ENCODE data around the gene IGF1R. TPM values are rescaled to one million over a fixed set of nuclear protein-coding genes. Genes with fewer than 3 reads are reported as not detected.

IGF1R gene
- total RNA-seq, 6 donors from 2014 or later = 31.0 to 142 (median 63.8) TPM

GRCh38 chr15:98887976-98888375, 239.6 kb downstream of the IGF1R start:
- no peak for ATAC-seq (ENCODE audit: low FRiP score in 2 of 2)

GRCh38 chr15:98888820-98889479, 240.6 kb downstream of the IGF1R start:
- Histone ChIP-seq H3K27me3 (no peaks in the 10 kb centered on the region), H3K36me3 (peaks cover 0 to 6% (median 0%) of the 10 kb centered on the region in 4 donors), H3K27ac (no peak overlapping the region), H3K4me1 (peaks cover 0 to 23% (median 8%) of the 10 kb centered on the region in 4 donors), H3K4me3 (no peak overlapping the region), H3K9me3 (no peaks in the 10 kb centered on the region)
- DNase-seq = no peak
- TF ChIP-seq EP300 (IDR thresholded peaks at IDR 0.05) = peak in 2 of 4 donors; percentile 57 to 59
- TF ChIP-seq POLR2A (IDR thresholded peaks at IDR 0.05) = no peak
- TF ChIP-seq POLR2AphosphoS5 (IDR thresholded peaks at IDR 0.05) = peak in 1 of 2 donors; percentile 45
- no peak for TF ChIP-seq CTCF (IDR thresholded peaks at IDR 0.05)
- 78 to 85% methylated on average over 8 of the region's 8 CpGs for WGBS, 2 donors
- ATAC-seq (ENCODE audit: low FRiP score in 2 of 2) = no peak

More at GRCh38 chr15:98887976-98888375, 239.6 kb downstream of the IGF1R start:
- peaks cover 0 to 6% (median 0%) of the 10 kb centered on the region in 4 donors for H3K36me3 ChIP-seq
- H3K27ac ChIP-seq = no peak overlapping the region
- peaks cover 0 to 20% (median 8%) of the 10 kb centered on the region in 4 donors for H3K4me1 ChIP-seq
- no peaks in the 10 kb centered on the region for H3K9me3 ChIP-seq
- WGBS, 2 donors = 94 to 97% methylated on average over 8 of the region's 8 CpGs
- no peak overlapping the region for H3K4me3 ChIP-seq
- TF ChIP-seq POLR2A (IDR thresholded peaks at IDR 0.05) (no peak), EP300 (IDR thresholded peaks at IDR 0.05) (no peak)
- H3K27me3 ChIP-seq = no peaks in the 10 kb centered on the region
- DNase-seq = no peak

DNA sequence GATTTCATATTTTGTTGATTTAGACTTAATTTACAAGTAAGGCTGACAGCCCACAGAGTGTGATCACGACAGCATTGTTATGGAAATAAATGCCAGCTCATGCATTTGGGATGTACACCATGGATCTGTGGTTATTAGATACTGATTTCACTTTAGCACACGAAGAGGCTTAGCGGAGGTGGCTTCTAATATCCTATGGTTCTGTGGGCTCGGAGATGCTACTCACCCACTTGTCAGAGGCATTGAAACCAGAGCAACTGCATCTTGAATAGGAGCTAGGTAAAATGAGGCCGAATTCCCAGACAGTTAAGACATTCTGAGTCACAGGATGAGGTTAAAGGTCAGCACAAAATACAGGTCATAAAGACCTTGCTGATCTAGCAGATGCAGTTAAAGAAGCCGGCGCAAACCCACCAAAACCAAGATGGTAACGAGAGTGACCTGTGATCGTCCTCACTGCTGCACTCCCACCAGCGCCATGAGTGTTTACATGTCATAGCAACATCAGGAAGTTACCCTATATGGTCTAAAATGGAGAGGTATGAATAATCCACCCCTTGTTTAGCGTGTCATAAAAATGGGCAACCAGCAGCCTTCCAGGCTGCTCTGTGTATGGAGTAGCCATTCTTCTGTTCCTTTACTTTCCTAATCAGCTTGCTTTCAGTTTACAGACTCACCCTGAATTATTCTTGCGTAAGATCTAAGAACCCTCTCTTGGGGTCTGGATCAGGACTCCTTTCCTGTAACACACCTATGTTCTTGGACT, 241.8 kb downstream of the IGF1R start:
- Histone ChIP-seq H3K36me3 (peaks cover 0 to 6% (median 0%) of the 10 kb centered on the region in 4 donors), H3K9me3 (no peaks in the 10 kb centered on the region), H3K27me3 (no peaks in the 10 kb centered on the region), H3K27ac (no peak overlapping the region), H3K4me3 (no peak overlapping the region), H3K4me1 (peaks cover 0 to 11% (median 8%) of the 10 kb centered on the region in 4 donors)
- TF ChIP-seq POLR2A (IDR thresholded peaks at IDR 0.05) = no peak
- WGBS, 2 donors = 92 to 95% methylated on average over 12 of the region's 12 CpGs
- ATAC-seq (ENCODE audit: low FRiP score in 2 of 2) (no peak), DNase-seq (no peak)

DNA sequence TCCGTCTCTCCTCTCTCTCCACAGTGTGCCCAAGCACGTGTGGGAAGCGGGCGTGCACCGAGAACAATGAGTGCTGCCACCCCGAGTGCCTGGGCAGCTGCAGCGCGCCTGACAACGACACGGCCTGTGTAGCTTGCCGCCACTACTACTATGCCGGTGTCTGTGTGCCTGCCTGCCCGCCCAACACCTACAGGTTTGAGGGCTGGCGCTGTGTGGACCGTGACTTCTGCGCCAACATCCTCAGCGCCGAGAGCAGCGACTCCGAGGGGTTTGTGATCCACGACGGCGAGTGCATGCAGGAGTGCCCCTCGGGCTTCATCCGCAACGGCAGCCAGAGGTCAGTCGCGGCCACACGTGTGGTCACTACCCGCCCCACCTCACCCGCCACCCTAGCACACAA, 243.0 kb downstream of the IGF1R start:
- TF ChIP-seq CTCF (IDR thresholded peaks at IDR 0.05) (no peak), POLR2AphosphoS5 (IDR thresholded peaks at IDR 0.05) (no peak), POLR2A (IDR thresholded peaks at IDR 0.05) (no peak), EP300 (IDR thresholded peaks at IDR 0.05) (no peak)
- ATAC-seq (ENCODE audit: low FRiP score in 2 of 2) (peak in 1 of 2 donors; percentile 43), DNase-seq (peak in 1 of 2 donors; percentile 69)
- H3K27ac ChIP-seq = no peak overlapping the region
- no peak overlapping the region for H3K4me3 ChIP-seq
- H3K9me3 ChIP-seq = no peaks in the 10 kb centered on the region
- H3K4me1 ChIP-seq = peaks cover 0 to 14% (median 11%) of the 10 kb centered on the region in 4 donors
- H3K36me3 ChIP-seq = peaks cover 0 to 6% (median 0%) of the 10 kb centered on the region in 4 donors
- no peaks in the 10 kb centered on the region for H3K27me3 ChIP-seq
- 96 to 98% methylated on average over 12 to 31 of the region's 31 CpGs for WGBS, 2 donors

DNA sequence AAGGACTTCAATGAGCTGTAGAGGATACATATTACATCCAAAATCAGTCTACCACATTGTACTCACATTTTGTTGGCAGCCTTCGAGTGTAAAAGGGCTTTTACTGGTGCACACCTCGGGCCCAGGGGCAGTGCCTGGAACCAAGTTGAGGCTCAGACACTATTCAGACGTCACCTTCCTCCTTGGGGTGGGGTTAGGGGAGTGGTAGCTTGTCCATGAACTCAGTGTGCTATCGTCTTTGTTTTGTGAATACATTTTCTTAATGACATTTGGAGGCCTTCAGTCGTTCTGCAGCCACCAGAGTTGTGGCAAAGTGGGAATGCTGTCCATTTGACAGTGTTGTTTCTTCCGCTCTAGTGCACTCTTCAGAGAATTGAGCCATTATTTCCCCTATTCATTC, 245.1 kb downstream of the IGF1R start:
- H3K9me3 ChIP-seq = no peaks in the 10 kb centered on the region
- DNase-seq (no peak), ATAC-seq (ENCODE audit: low FRiP score in 2 of 2) (no peak)
- no peak overlapping the region for H3K4me3 ChIP-seq
- peaks cover 0 to 17% (median 11%) of the 10 kb centered on the region in 4 donors for H3K4me1 ChIP-seq
- 76 to 77% methylated on average over 6 of the region's 6 CpGs for WGBS, 2 donors
- TF ChIP-seq POLR2A (IDR thresholded peaks at IDR 0.05) (no peak), CTCF (IDR thresholded peaks at IDR 0.05) (no peak), POLR2AphosphoS5 (IDR thresholded peaks at IDR 0.05) (no peak), EP300 (IDR thresholded peaks at IDR 0.05) (no peak)
- H3K27ac ChIP-seq = peak overlapping the region in 1 of 4 donors; percentile 7
- peaks cover 0 to 18% (median 0%) of the 10 kb centered on the region in 4 donors for H3K36me3 ChIP-seq
- no peaks in the 10 kb centered on the region for H3K27me3 ChIP-seq
